Peyer's patch (tissue), 4 donors: ENCODE results near the gene MAGI2. TPM values are rescaled to one million over a fixed set of nuclear protein-coding genes. Genes with fewer than 3 reads are reported as not detected.

Experiments
- DNase-seq, 3 donors: peaks; one replicate each; pipeline ENCODE4 v3.0.0-alpha.2; 2017 to 2019
- H3K27ac ChIP-seq, 4 donors: fragments of 200-600 bp; sonication (generic); one replicate each; pipeline ENCODE4 v1.5.1; 2016 to 2019
- H3K27me3 ChIP-seq, 2 donors: fragments of 200-600 bp; sonication (generic); one replicate each; pipeline ENCODE4 v1.5.1; 2019
- H3K36me3 ChIP-seq, 3 donors: fragments of 200-600 bp; sonication (generic); one replicate each; pipeline ENCODE4 v1.5.1; 2016 to 2019
- H3K4me1 ChIP-seq, 4 donors: fragments of 200-600 bp; sonication (generic); one replicate each; pipeline ENCODE4 v1.5.1; 2016 to 2019
- H3K4me3 ChIP-seq, 4 donors: fragments of 200-600 bp; sonication (generic); 1 replicate in 3 of 4; 2 replicates in 1 of 4; pipeline ENCODE4 v1.5.1; 2016 to 2019; ENCODE audit warnings: mild to moderate bottlenecking in 1 of 4
- H3K9me3 ChIP-seq, 4 donors: fragments of 200-600 bp; sonication (generic); one replicate each; pipeline ENCODE4 v1.5.1; 2016 to 2019; ENCODE audit warnings: mild to moderate bottlenecking in 1 of 4
- POLR2A ChIP-seq, 2 donors: fragments of 450-650 bp; IDR thresholded peaks; one replicate each; pipeline ENCODE4 v1.5.1; 2017; ENCODE audit warnings: antibody characterized with exemption in 2 of 2, mild to moderate bottlenecking in 2 of 2, moderate library complexity in 2 of 2
- total RNA-seq, 4 donors: library from RNA; depleted of rRNA; stranded (reverse); fragments of >200 nt; gene quantifications; one replicate each; pipeline ENCODE4 v1.1.0, GENCODE V29; 2016
- TF ChIP-seq, protein P1 (sequence below), 6 experiments: fragments of 450-650 bp in 4 of 6; fragments of 200-600 bp in 2 of 6; sonication (generic) in 1 of 6; IDR thresholded peaks; one replicate each; pipeline ENCODE4 v1.5.1; 2017 to 2019; ENCODE audit warnings: antibody characterized with exemption in 6 of 6, mild to moderate bottlenecking in 3 of 6, moderate library complexity in 1 of 6

Gene MAGI2
- total RNA-seq, 4 donors from 2014 or later, result 1.6 to 12.4 (median 2.8) TPM

DNA sequence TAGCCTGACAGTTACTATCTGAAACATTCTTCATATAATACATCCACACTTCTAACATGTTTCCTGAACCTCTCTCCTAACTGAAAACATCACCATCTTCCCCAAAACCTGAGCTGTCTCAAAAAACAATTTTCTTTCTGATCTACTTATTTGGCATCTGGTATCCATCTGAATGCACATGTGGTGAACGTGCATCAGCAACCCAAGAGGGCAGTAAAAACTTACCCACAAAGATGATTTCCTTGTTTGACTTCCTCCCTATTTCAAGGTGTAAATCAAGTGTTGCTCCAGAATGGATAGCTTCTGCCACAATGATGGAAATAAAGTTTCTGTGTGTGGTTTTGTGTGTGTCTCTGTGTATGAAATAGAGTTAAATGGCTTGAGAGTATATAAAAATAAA lies 500.4 kb downstream of the MAGI2 start:
- no peak for DNase-seq
- Histone ChIP-seq H3K27ac (no peak overlapping the region), H3K27me3 (no peaks in the 10 kb centered on the region), H3K36me3 (no peaks in the 10 kb centered on the region), H3K9me3 (no peaks in the 10 kb centered on the region), H3K4me1 (no peaks in the 10 kb centered on the region), H3K4me3 (no peak overlapping the region)
- TF ChIP-seq, protein P1, sequence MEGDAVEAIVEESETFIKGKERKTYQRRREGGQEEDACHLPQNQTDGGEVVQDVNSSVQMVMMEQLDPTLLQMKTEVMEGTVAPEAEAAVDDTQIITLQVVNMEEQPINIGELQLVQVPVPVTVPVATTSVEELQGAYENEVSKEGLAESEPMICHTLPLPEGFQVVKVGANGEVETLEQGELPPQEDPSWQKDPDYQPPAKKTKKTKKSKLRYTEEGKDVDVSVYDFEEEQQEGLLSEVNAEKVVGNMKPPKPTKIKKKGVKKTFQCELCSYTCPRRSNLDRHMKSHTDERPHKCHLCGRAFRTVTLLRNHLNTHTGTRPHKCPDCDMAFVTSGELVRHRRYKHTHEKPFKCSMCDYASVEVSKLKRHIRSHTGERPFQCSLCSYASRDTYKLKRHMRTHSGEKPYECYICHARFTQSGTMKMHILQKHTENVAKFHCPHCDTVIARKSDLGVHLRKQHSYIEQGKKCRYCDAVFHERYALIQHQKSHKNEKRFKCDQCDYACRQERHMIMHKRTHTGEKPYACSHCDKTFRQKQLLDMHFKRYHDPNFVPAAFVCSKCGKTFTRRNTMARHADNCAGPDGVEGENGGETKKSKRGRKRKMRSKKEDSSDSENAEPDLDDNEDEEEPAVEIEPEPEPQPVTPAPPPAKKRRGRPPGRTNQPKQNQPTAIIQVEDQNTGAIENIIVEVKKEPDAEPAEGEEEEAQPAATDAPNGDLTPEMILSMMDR (IDR thresholded peaks at IDR 0.05), result no peak
- no peak for TF ChIP-seq POLR2A (IDR thresholded peaks at IDR 0.05)

- Histone ChIP-seq H3K4me1 (no peaks in the 10 kb centered on the region), H3K36me3 (no peaks in the 10 kb centered on the region), H3K27me3 (no peaks in the 10 kb centered on the region), H3K4me3 (no peak overlapping the region), H3K27ac (no peak overlapping the region), H3K9me3 (no peaks in the 10 kb centered on the region)
- TF ChIP-seq, protein P1 (IDR thresholded peaks at IDR 0.05), result no peak
- no peak for TF ChIP-seq POLR2A (IDR thresholded peaks at IDR 0.05)
- DNase-seq, result no peak
Measured at GRCh38 chr7:78939669-78940068, 513.8 kb downstream of the MAGI2 start.

DNA sequence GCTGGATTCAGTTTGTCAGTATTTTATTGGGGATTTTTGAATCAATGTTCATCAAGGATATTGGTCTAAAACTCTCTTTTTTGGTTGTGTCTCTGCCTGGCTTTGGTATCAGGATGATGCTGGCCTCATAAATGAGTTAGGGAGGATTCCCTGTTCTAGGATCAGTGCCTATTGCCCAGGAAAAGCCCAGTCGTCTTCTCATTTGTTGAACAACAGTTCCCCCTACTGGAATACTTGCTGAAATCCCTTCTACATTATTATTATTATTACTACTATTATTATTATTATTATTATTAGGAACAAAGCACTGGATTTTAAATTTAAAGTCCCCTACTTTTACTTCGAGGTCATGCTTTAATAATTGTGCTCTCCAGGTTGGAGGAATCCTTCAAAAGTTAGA lies 528.9 kb downstream of the MAGI2 start:
- no peak for TF ChIP-seq POLR2A (IDR thresholded peaks at IDR 0.05)
- TF ChIP-seq, protein P1 (IDR thresholded peaks at IDR 0.05), result no peak
- Histone ChIP-seq H3K36me3 (no peaks in the 10 kb centered on the region), H3K27me3 (no peaks in the 10 kb centered on the region), H3K27ac (no peak overlapping the region), H3K4me1 (no peaks in the 10 kb centered on the region), H3K9me3 (no peaks in the 10 kb centered on the region), H3K4me3 (no peak overlapping the region)
- no peak for DNase-seq

DNA sequence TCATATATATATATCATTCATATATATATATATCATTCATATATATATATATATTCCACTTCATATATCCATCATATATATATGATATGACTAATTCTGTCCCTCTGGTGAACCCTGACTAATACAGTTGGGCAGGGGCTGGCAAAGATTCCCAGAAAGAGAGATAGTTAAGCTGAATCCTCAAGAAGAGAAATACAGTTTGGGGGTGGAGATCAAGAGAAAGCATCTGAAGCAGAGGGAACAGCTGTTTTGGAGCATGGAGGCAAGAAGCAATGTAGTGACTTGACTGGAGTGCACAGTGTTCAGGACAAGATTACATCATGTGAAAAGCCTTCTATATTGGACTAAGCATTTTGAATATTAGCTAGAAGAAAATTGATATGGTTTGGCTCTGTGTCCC lies 540.7 kb downstream of the MAGI2 start:
- TF ChIP-seq, protein P1 (IDR thresholded peaks at IDR 0.05), result no peak
- no peak for TF ChIP-seq POLR2A (IDR thresholded peaks at IDR 0.05)
- H3K9me3 ChIP-seq, result no peaks in the 10 kb centered on the region
- no peak overlapping the region for H3K4me3 ChIP-seq
- DNase-seq, result no peak
- H3K36me3 ChIP-seq, result no peaks in the 10 kb centered on the region
- H3K27me3 ChIP-seq, result no peaks in the 10 kb centered on the region
- H3K27ac ChIP-seq, result no peak overlapping the region
- no peaks in the 10 kb centered on the region for H3K4me1 ChIP-seq

- Histone ChIP-seq H3K27me3 (no peaks in the 10 kb centered on the region), H3K36me3 (no peaks in the 10 kb centered on the region), H3K9me3 (no peaks in the 10 kb centered on the region), H3K27ac (no peak overlapping the region), H3K4me1 (no peaks in the 10 kb centered on the region), H3K4me3 (no peak overlapping the region)
- no peak for DNase-seq
- TF ChIP-seq POLR2A (IDR thresholded peaks at IDR 0.05), result no peak
- TF ChIP-seq, protein P1 (IDR thresholded peaks at IDR 0.05), result no peak
Measured at GRCh38 chr7:78906735-78907134, 546.7 kb downstream of the MAGI2 start.

DNA sequence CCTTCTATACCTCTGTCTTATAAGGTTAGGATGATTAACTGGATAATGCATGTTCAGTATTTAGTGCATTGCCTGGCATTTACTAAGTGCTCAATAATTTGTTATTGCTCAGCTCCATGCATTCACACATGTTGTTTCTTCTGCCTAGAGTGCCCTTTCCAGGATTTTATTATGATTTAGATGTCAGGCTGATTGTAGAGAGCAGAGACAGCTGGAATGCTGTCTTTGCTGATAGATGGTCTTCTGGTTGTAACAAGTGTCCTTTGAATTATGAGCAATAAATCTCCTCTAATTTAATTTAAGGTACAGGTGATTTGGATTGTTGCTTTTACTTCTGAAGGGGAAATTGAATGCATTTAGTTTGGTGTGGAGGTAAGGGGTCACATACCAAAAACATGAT lies 548.0 kb downstream of the MAGI2 start:
- H3K36me3 ChIP-seq, result no peaks in the 10 kb centered on the region
- TF ChIP-seq, protein P1 (IDR thresholded peaks at IDR 0.05), result no peak
- no peak for TF ChIP-seq POLR2A (IDR thresholded peaks at IDR 0.05)
- H3K4me3 ChIP-seq, result no peak overlapping the region
- no peak for DNase-seq
- H3K27ac ChIP-seq, result no peak overlapping the region
- H3K4me1 ChIP-seq, result no peaks in the 10 kb centered on the region
- no peaks in the 10 kb centered on the region for H3K9me3 ChIP-seq
- no peaks in the 10 kb centered on the region for H3K27me3 ChIP-seq
